Bronchial epithelial cell (primary cell): ENCODE results near the gene DRD5. TPM values are rescaled to one million over a fixed set of nuclear protein-coding genes. Genes with fewer than 3 reads are reported as not detected.

Experiments used
- DNase-seq: peaks from one replicate; pipeline ENCODE4 v3.0.0-alpha.2; 2010; ENCODE audit warnings: low read depth
- FAIRE-seq: peaks from 2 replicates; lab custom pipeline; 2011; peaks lifted over from hg19 to GRCh38; lab: Jason Lieb, UNC
- H3K27me3 ChIP-seq: 2 replicates; pipeline ENCODE4 v1.5.1; 2011; ENCODE audit warnings: low read length; ENCODE audit not compliant: control insufficient read depth, insufficient read depth
- H3K36me3 ChIP-seq: 2 replicates; pipeline ENCODE4 v1.5.1; 2011; ENCODE audit warnings: low read length; ENCODE audit not compliant: control insufficient read depth, insufficient read depth
- H3K4me3 ChIP-seq: 2 replicates; pipeline ENCODE4 v1.5.1; 2011; ENCODE audit warnings: mild to moderate bottlenecking, low read depth, low read length, control low read depth
- CTCF ChIP-seq: IDR thresholded peaks from 2 replicates; pipeline ENCODE4 v1.5.1; 2011; ENCODE audit warnings: mild to moderate bottlenecking, moderate library complexity, low read length, control low read depth, inconsistent platforms; ENCODE audit not compliant: insufficient read depth, severe bottlenecking
- total RNA-seq: library from RNA; depleted of rRNA; stranded (reverse); fragments of >200 nt; gene quantifications from 2 replicates; pipeline ENCODE4 v1.2.1, GENCODE V29; 2014

DRD5 gene
- total RNA-seq, 1 donor from 2014 or later: not detected

GRCh38 chr4:9762823-9763475 lies 18.5 kb upstream of the DRD5 start:
- peak; percentile 84 for TF ChIP-seq CTCF
- DNase-seq: peak; percentile 71
- Histone ChIP-seq H3K27me3 (no peaks in the 10 kb centered on the region), H3K36me3 (no peaks in the 10 kb centered on the region), H3K4me3 (no peak overlapping the region)
- peak; percentile 32 for FAIRE-seq

- no peaks in the 10 kb centered on the region for H3K36me3 ChIP-seq
- no peaks in the 10 kb centered on the region for H3K27me3 ChIP-seq
- no peak for TF ChIP-seq CTCF
- no peak overlapping the region for H3K4me3 ChIP-seq
- no peak for FAIRE-seq
- no peak for DNase-seq
Observed at GRCh38 chr4:9764155-9764696, 17.2 kb upstream of the DRD5 start.

- DNase-seq: peak; percentile 37
- FAIRE-seq: peak; percentile 64
- Histone ChIP-seq H3K27me3 (no peaks in the 10 kb centered on the region), H3K36me3 (no peaks in the 10 kb centered on the region), H3K4me3 (no peak overlapping the region)
- TF ChIP-seq CTCF: peak; percentile 72
Observed at GRCh38 chr4:9765091-9765490, 16.3 kb upstream of the DRD5 start.

GRCh38 chr4:9769321-9769720 lies 12.1 kb upstream of the DRD5 start:
- DNase-seq: no peak
- H3K27me3 ChIP-seq: peaks cover 3% of the 10 kb centered on the region
- FAIRE-seq: no peak
- TF ChIP-seq CTCF: no peak
- H3K4me3 ChIP-seq: no peak overlapping the region
- H3K36me3 ChIP-seq: no peaks in the 10 kb centered on the region

GRCh38 chr4:9771034-9771433 lies 10.4 kb upstream of the DRD5 start:
- H3K4me3 ChIP-seq: no peak overlapping the region
- no peak for TF ChIP-seq CTCF
- DNase-seq (peak; percentile 100), FAIRE-seq (no peak)
- peaks cover 3% of the 10 kb centered on the region for H3K27me3 ChIP-seq
- no peaks in the 10 kb centered on the region for H3K36me3 ChIP-seq
